Smooth muscle cell (in vitro differentiated cells): Measurements from ENCODE around the gene COL19A1. TPM values are rescaled to one million over a fixed set of nuclear protein-coding genes. Genes with fewer than 3 reads are reported as not detected.

ENCODE experiments used
- DNase-seq: peaks from one replicate; lab custom pipeline; 2025; ENCODE audit not compliant: unreplicated experiment; lab: John Stamatoyannopoulos, UW
- H2AFZ ChIP-seq: fragments of 200-600 bp; sonication (generic); 2 replicates; pipeline ENCODE4 v1.6.0; 2016; ENCODE audit warnings: antibody characterized with exemption, low read depth, mild to moderate bottlenecking
- H3F3A ChIP-seq: fragments of 200-600 bp; sonication (generic); 2 replicates; pipeline ENCODE4 v1.6.0; 2017; ENCODE audit warnings: antibody characterized with exemption, low read depth
- H3K27ac ChIP-seq: fragments of 200-600 bp; sonication (generic); 2 replicates; pipeline ENCODE4 v1.5.1; 2016; ENCODE audit warnings: low read depth, mild to moderate bottlenecking
- H3K27me3 ChIP-seq: fragments of 200-600 bp; sonication (generic); 2 replicates; pipeline ENCODE4 v1.6.1; 2016; ENCODE audit warnings: low read depth, mild to moderate bottlenecking
- H3K36me3 ChIP-seq: fragments of 200-600 bp; sonication (generic); 2 replicates; pipeline ENCODE4 v1.5.1; 2016; ENCODE audit warnings: low read depth
- H3K4me1 ChIP-seq: fragments of 200-600 bp; sonication (generic); 2 replicates; pipeline ENCODE4 v1.5.1; 2016; ENCODE audit warnings: low read depth
- H3K4me2 ChIP-seq: fragments of 200-600 bp; sonication (generic); 2 replicates; pipeline ENCODE4 v1.6.0; 2016; ENCODE audit warnings: mild to moderate bottlenecking
- H3K4me3 ChIP-seq: fragments of 200-600 bp; sonication (generic); 2 replicates; pipeline ENCODE4 v1.5.1; 2016; ENCODE audit warnings: mild to moderate bottlenecking
- H3K79me2 ChIP-seq: fragments of 200-600 bp; sonication (generic); 2 replicates; pipeline ENCODE4 v1.6.0; 2016; ENCODE audit warnings: low read depth, mild to moderate bottlenecking
- H3K9ac ChIP-seq: fragments of 200-600 bp; sonication (generic); 2 replicates; pipeline ENCODE4 v1.6.0; 2016; ENCODE audit warnings: low read depth
- H3K9me3 ChIP-seq: fragments of 200-600 bp; sonication (generic); replicated peaks from 2 replicates; pipeline ENCODE4 v1.5.1; 2016; ENCODE audit warnings: low read depth
- H4K20me1 ChIP-seq: fragments of 200-600 bp; sonication (generic); 2 replicates; pipeline ENCODE4 v1.6.0; 2016; ENCODE audit warnings: low read depth
- CTCF ChIP-seq: fragments of 200-600 bp; sonication (generic); IDR thresholded peaks from 2 replicates; pipeline ENCODE4 v1.5.1; 2017; ENCODE audit warnings: borderline replicate concordance, mild to moderate bottlenecking, antibody characterized with exemption; ENCODE audit not compliant: insufficient read depth, poor library complexity, severe bottlenecking
- WGBS: methylation state at CpG from one replicate; pipeline ENCODE4 v1.1.7; 2016; ENCODE audit warnings: low lambda C conversion rate; 5-methylcytosine and 5-hydroxymethylcytosine counted together
- polyA plus RNA-seq: library from polyadenylated mRNA; unstranded; fragments of >200 nt; fragmentation: Nextera tagmentation; extraction: Ambion mirVana; gene quantifications from 2 replicates; pipeline ENCODE4 v1.2.1, GENCODE V29; 2016
- total RNA-seq: library from RNA; depleted of rRNA; stranded (reverse); fragments of >200 nt; gene quantifications from 2 replicates; pipeline ENCODE4 v1.2.3, GENCODE V29; 2014

The COL19A1 gene
- total and polyA plus RNA-seq, 2 experiments from 2014 or later: 0.55 to 1.6 TPM

DNA sequence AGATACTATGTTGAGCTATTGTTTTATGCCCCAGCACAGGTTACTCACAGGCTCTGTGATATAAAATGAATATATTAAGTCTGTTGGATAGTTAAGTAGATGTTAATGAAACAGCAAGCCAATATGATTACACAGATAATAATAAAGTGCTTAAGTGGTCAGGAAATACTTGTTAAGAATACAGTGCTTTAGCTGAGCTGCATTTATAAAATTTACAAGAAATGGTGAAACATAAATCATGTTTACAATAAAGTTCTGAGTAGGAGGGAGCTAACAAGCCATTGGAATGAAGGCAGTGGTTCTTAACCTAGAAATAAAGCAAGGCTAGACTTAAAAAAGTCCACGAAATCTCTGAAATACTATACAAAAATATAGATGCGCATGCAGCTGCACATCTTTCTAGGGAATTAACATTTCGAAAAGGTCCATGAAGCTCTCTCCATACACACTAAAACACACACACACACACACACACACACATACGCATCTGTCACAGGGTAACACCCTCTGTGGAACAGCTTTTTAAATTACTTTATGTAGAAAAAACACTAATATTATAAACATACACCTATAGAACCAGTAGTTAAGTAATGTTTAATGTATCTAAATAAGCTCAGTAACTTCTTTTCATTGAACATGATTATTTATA is 349.2 kb downstream of the COL19A1 start:
- 88% methylated on average over 4 of the region's 4 CpGs for WGBS
- no peak overlapping the region for H3K27ac ChIP-seq

GRCh38 chr6:70216767-70217166 is 350.4 kb downstream of the COL19A1 start:
- Histone ChIP-seq H3K9me3 (no peaks in the 10 kb centered on the region), H3K9ac (no peak overlapping the region), H3K36me3 (no peaks in the 10 kb centered on the region), H4K20me1 (no peaks in the 10 kb centered on the region), H3K4me2 (no peak overlapping the region), H3K4me1 (no peaks in the 10 kb centered on the region), H3K4me3 (no peak overlapping the region), H3K27ac (no peak overlapping the region), H3F3A (no peaks in the 10 kb centered on the region), H3K79me2 (no peaks in the 10 kb centered on the region), H2AFZ (no peak overlapping the region), H3K27me3 (peaks cover 14% of the 10 kb centered on the region)
- WGBS: 62% methylated on average over 8 of the region's 8 CpGs
- no peak for TF ChIP-seq CTCF
- no peak for DNase-seq

More for the DNA sequence above, 349.2 kb downstream of the COL19A1 start:
- Histone ChIP-seq H3K9ac (no peak overlapping the region), H3F3A (no peaks in the 10 kb centered on the region), H3K4me1 (no peaks in the 10 kb centered on the region), H3K36me3 (no peaks in the 10 kb centered on the region), H3K9me3 (no peaks in the 10 kb centered on the region), H2AFZ (no peak overlapping the region), H3K4me3 (no peak overlapping the region), H3K79me2 (no peaks in the 10 kb centered on the region), H4K20me1 (no peaks in the 10 kb centered on the region), H3K27me3 (peaks cover 14% of the 10 kb centered on the region), H3K4me2 (no peak overlapping the region)
- DNase-seq: no peak
- TF ChIP-seq CTCF: no peak

GRCh38 chr6:70219943-70220613 is 353.7 kb downstream of the COL19A1 start:
- Histone ChIP-seq H3K9ac (no peak overlapping the region), H3K4me1 (no peaks in the 10 kb centered on the region), H4K20me1 (no peaks in the 10 kb centered on the region), H3K79me2 (no peaks in the 10 kb centered on the region), H2AFZ (no peak overlapping the region), H3K27me3 (peaks cover 25% of the 10 kb centered on the region), H3K4me2 (no peak overlapping the region), H3F3A (no peaks in the 10 kb centered on the region), H3K27ac (no peak overlapping the region), H3K9me3 (no peaks in the 10 kb centered on the region), H3K4me3 (no peak overlapping the region), H3K36me3 (no peaks in the 10 kb centered on the region)
- no peak for DNase-seq
- WGBS: 95% methylated on average over 1 of the region's 1 CpG
- TF ChIP-seq CTCF: no peak
